Measurements from ENCODE around the gene OBSCN.
"Not testable (repeated sequence)": the region's sequence is repeated elsewhere in the genome, so short reads cannot be mapped to it uniquely, and the experiment has no call there.

OBSCN gene

DNA sequence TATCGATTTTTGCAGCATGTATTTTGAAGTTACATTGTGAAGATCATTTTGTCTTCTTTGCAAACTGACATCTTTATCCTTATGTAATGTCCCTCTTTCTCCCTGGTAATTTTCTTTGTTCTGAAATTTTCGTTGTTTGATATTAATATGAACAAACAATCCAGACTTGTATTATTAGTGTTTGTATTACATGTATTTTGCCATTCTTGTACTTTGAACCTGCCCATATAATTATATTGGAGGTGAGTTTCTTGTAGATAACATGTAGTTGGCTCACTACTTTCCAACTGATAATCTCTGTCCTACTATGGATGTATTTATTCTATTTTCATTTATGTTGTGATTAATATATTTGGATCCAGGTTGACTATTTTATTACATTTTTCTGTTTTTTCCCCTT lies 27.1 kb downstream of the OBSCN start:
- Histone ChIP-seq H3K27me3 (ENCODE audit: control insufficient read depth in 2 of 2, insufficient read depth in 2 of 2, low read length in 2 of 2) (no peaks in the 10 kb centered on the region), H3K27ac (ENCODE audit: low read depth in 2 of 2, low read length in 2 of 2) (no peak overlapping the region), H3K36me3 (ENCODE audit: control insufficient read depth in 2 of 2, insufficient read depth in 2 of 2, low read length in 2 of 2) (no peaks in the 10 kb centered on the region), H3K9me3 (ENCODE audit: control insufficient read depth in 2 of 2, low read length in 2 of 2) (no peaks in the 10 kb centered on the region), H3K9ac (ENCODE audit: low read depth in 1 of 2, low read length in 2 of 2) (no peak overlapping the region), H3K4me1 (ENCODE audit: control insufficient read depth in 2 of 2, insufficient read depth in 2 of 2, low read length in 2 of 2) (no peaks in the 10 kb centered on the region), H3K4me3 (ENCODE audit: low read length in 2 of 2) (no peak overlapping the region)

DNA sequence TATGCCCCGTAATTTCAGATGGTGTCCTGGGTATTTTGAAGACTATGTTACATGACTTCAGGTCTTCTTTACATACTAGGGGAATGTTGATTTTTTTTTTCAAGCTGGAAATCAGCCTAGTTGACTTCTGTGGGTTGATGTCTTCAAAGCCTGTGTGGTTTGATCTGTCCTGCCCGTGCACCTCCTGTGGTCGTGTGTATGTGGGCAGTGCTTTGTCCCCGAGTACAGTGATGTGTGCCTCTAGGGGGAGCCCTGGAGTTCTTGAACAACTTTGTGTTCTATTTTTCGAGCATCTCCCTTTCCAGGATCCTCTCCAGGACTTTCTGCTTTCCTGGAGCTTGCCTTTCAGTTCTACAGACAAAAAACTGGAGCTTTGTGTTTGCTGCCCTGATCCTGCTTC lies 28.9 kb downstream of the OBSCN start:
- no peaks in the 10 kb centered on the region for H3K36me3 ChIP-seq (ENCODE audit: control insufficient read depth in 2 of 2, insufficient read depth in 2 of 2, low read length in 2 of 2)
- H3K27me3 ChIP-seq (ENCODE audit: control insufficient read depth in 2 of 2, insufficient read depth in 2 of 2, low read length in 2 of 2): no peaks in the 10 kb centered on the region
- no peaks in the 10 kb centered on the region for H3K4me1 ChIP-seq (ENCODE audit: control insufficient read depth in 2 of 2, insufficient read depth in 2 of 2, low read length in 2 of 2)
- no peak overlapping the region for H3K9ac ChIP-seq (ENCODE audit: low read depth in 1 of 2, low read length in 2 of 2)
- H3K9me3 ChIP-seq (ENCODE audit: control insufficient read depth in 2 of 2, low read length in 2 of 2): peaks cover 0 to under 1% of the 10 kb centered on the region in 2 donors
- H3K27ac ChIP-seq (ENCODE audit: low read depth in 2 of 2, low read length in 2 of 2): no peak overlapping the region
- H3K4me3 ChIP-seq (ENCODE audit: low read length in 2 of 2): no peak overlapping the region

DNA sequence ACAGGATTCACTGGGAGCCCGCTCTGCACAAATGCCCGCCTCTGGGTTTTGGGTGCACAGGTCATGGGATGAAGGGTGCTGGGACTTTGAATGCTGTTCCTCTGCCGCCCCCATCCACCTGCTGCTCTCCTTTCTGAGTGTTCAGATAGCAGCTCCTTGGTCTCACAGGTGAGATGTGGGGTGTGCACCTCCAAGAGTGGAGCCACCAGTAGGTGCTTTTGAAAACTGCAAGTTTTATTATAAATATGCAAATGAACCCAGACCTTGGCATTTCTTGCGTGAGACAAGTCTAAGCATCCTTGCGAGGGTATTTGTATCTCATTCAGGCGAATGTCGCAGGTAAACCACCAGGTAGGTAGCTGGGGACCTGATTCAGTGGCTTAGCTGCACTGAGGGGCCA lies 30.2 kb downstream of the OBSCN start:
- no peaks in the 10 kb centered on the region for H3K27me3 ChIP-seq (ENCODE audit: control insufficient read depth in 2 of 2, insufficient read depth in 2 of 2, low read length in 2 of 2)
- no peaks in the 10 kb centered on the region for H3K36me3 ChIP-seq (ENCODE audit: control insufficient read depth in 2 of 2, insufficient read depth in 2 of 2, low read length in 2 of 2)
- no peaks in the 10 kb centered on the region for H3K4me1 ChIP-seq (ENCODE audit: control insufficient read depth in 2 of 2, insufficient read depth in 2 of 2, low read length in 2 of 2)
- H3K4me3 ChIP-seq (ENCODE audit: low read length in 2 of 2): no peak overlapping the region
- peaks cover 0 to 7% of the 10 kb centered on the region in 2 donors for H3K9me3 ChIP-seq (ENCODE audit: control insufficient read depth in 2 of 2, low read length in 2 of 2)
- H3K9ac ChIP-seq (ENCODE audit: low read depth in 1 of 2, low read length in 2 of 2): no peak overlapping the region
- H3K27ac ChIP-seq (ENCODE audit: low read depth in 2 of 2, low read length in 2 of 2): no peak overlapping the region

DNA sequence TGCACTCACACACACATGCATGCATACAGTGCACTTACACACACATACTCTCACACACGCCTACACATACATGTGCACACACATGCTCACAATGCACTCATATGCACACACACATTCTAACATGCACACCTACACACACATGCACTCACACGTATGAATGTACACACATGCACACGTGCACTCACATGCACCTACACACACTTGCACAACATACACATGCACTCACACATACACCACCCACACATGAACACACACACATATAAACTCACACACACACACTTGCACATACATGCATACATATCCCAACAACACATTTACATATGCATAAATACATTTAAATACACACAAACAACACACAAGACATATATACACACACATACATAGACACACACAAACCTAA lies 30.6 kb downstream of the OBSCN start:
- H3K4me3 ChIP-seq (ENCODE audit: low read length in 2 of 2): no peak overlapping the region
- H3K27me3 ChIP-seq (ENCODE audit: control insufficient read depth in 2 of 2, insufficient read depth in 2 of 2, low read length in 2 of 2): no peaks in the 10 kb centered on the region
- no peaks in the 10 kb centered on the region for H3K4me1 ChIP-seq (ENCODE audit: control insufficient read depth in 2 of 2, insufficient read depth in 2 of 2, low read length in 2 of 2)
- H3K27ac ChIP-seq (ENCODE audit: low read depth in 2 of 2, low read length in 2 of 2): no peak overlapping the region
- no peaks in the 10 kb centered on the region for H3K36me3 ChIP-seq (ENCODE audit: control insufficient read depth in 2 of 2, insufficient read depth in 2 of 2, low read length in 2 of 2)
- peaks cover 0 to 10% of the 10 kb centered on the region in 2 donors for H3K9me3 ChIP-seq (ENCODE audit: control insufficient read depth in 2 of 2, low read length in 2 of 2)
- no peak overlapping the region for H3K9ac ChIP-seq (ENCODE audit: low read depth in 1 of 2, low read length in 2 of 2)

DNA sequence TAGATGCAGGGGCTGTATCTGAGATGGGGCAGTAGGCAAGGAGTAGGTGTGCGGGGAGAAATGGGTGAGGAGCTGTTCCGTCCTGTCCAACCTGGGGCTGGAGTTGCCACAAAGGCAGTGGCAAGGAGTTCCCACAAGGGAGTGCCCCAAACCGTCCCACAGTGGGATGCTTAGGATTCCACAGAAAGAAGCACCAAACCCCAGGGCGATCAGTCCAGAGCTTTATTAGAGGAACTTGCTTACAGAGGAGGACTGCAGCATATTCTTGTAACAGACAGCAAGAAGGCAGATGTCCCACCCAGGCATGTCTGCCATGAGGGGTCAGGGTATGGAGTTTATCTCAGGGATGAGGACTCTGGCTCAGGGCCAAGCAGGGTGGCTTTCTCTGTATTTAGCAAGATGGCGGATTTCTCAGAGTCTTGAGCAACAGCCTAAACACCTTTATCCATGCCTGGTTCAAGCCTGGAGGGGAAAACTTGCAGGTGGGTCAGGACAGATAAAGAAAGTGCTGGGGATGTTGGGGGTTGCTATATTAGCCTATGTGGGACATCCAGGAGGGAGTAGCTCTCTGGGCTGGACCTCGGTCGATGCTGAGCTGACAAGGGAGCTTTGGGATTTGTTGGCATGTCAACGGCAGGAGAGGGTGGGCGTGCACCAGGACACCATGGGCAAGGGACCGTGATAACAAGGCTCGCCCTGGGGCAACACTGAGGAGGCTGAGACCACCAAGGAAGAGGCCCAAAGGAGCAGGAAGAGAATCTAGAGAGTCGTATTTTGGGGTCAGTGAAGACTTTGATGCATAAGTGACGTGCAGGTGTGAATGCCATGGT lies 32.8 kb downstream of the OBSCN start:
- no peaks in the 10 kb centered on the region for H3K27me3 ChIP-seq (ENCODE audit: control insufficient read depth in 2 of 2, insufficient read depth in 2 of 2, low read length in 2 of 2)
- no peaks in the 10 kb centered on the region for H3K4me1 ChIP-seq (ENCODE audit: control insufficient read depth in 2 of 2, insufficient read depth in 2 of 2, low read length in 2 of 2)
- no peak overlapping the region for H3K27ac ChIP-seq (ENCODE audit: low read depth in 2 of 2, low read length in 2 of 2)
- peaks cover 0 to 15% of the 10 kb centered on the region in 2 donors for H3K9me3 ChIP-seq (ENCODE audit: control insufficient read depth in 2 of 2, low read length in 2 of 2)
- no peak overlapping the region for H3K4me3 ChIP-seq (ENCODE audit: low read length in 2 of 2)
- no peaks in the 10 kb centered on the region for H3K36me3 ChIP-seq (ENCODE audit: control insufficient read depth in 2 of 2, insufficient read depth in 2 of 2, low read length in 2 of 2)
- H3K9ac ChIP-seq (ENCODE audit: low read depth in 1 of 2, low read length in 2 of 2): no peak overlapping the region

DNA sequence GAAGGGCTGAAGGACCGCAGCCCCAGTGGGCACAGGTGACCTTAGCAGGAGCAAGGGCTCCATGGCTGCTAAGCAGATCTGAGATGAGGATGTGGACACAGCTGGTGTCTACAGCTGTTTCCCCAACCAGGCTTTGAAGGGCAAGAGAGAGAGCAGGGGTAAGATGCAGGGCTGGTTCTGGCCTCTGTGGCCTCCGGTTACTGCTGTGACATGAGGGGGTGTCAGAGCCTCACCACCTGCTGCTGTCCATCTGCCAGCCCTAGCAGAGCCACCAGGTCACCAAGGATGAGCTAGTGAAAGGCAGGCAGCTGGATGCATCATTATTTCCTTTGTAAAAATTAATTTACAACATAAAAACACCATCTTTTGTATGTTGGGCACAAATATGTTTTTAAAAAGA lies 33.4 kb downstream of the OBSCN start:
- Histone ChIP-seq H3K27ac (ENCODE audit: low read depth in 2 of 2, low read length in 2 of 2) (no peak overlapping the region), H3K4me3 (ENCODE audit: low read length in 2 of 2) (no peak overlapping the region), H3K27me3 (ENCODE audit: control insufficient read depth in 2 of 2, insufficient read depth in 2 of 2, low read length in 2 of 2) (no peaks in the 10 kb centered on the region), H3K4me1 (ENCODE audit: control insufficient read depth in 2 of 2, insufficient read depth in 2 of 2, low read length in 2 of 2) (no peaks in the 10 kb centered on the region), H3K9me3 (ENCODE audit: control insufficient read depth in 2 of 2, low read length in 2 of 2) (peaks cover 0 to 15% of the 10 kb centered on the region in 2 donors), H3K36me3 (ENCODE audit: control insufficient read depth in 2 of 2, insufficient read depth in 2 of 2, low read length in 2 of 2) (no peaks in the 10 kb centered on the region), H3K9ac (ENCODE audit: low read depth in 1 of 2, low read length in 2 of 2) (no peak overlapping the region)

DNA sequence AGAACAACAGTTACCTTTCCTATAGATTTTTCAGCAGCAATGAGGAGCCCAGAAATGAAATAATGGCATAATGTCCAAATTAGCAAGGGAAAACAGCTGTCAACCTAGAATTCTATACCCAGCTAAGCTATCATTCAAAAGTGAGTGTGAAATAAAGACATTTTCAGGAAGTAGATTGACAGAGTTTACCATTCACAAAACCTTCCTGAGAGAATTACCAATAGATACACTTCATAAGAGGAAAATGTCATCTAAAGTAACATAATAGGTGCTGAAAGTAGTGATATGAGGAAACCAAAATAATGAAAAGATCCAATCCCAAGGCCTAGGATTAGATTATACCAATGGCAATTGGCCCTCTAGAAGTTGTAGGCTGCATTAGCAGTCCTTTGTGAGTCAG lies 34.6 kb downstream of the OBSCN start:
- Histone ChIP-seq H3K36me3 (ENCODE audit: control insufficient read depth in 2 of 2, insufficient read depth in 2 of 2, low read length in 2 of 2) (no peaks in the 10 kb centered on the region), H3K4me1 (ENCODE audit: control insufficient read depth in 2 of 2, insufficient read depth in 2 of 2, low read length in 2 of 2) (no peaks in the 10 kb centered on the region), H3K27me3 (ENCODE audit: control insufficient read depth in 2 of 2, insufficient read depth in 2 of 2, low read length in 2 of 2) (no peaks in the 10 kb centered on the region), H3K27ac (ENCODE audit: low read depth in 2 of 2, low read length in 2 of 2) (no peak overlapping the region), H3K9ac (ENCODE audit: low read depth in 1 of 2, low read length in 2 of 2) (no peak overlapping the region), H3K9me3 (ENCODE audit: control insufficient read depth in 2 of 2, low read length in 2 of 2) (peaks cover 0 to 15% of the 10 kb centered on the region in 2 donors), H3K4me3 (ENCODE audit: low read length in 2 of 2) (no peak overlapping the region)

DNA sequence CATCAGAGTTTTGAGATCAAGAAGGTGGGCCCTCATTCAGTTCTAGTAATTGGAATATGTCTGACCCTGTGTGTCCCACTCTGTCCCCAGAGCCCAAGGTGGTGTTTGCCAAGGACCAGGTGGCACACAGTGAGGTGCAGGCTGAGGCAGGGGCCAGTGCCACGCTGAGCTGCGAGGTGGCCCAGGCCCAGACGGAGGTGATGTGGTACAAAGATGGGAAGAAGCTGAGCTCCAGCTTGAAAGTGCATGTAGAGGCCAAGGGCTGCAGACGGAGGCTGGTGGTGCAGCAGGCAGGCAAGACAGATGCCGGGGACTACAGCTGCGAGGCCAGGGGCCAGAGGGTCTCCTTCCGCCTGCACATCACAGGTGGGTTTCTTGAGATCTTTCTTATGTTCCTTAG lies 35.2 kb downstream of the OBSCN start:
- no peak overlapping the region for H3K27ac ChIP-seq (ENCODE audit: low read depth in 2 of 2, low read length in 2 of 2)
- no peak overlapping the region for H3K9ac ChIP-seq (ENCODE audit: low read depth in 1 of 2, low read length in 2 of 2)
- no peak overlapping the region for H3K4me3 ChIP-seq (ENCODE audit: low read length in 2 of 2)
- H3K27me3 ChIP-seq (ENCODE audit: control insufficient read depth in 2 of 2, insufficient read depth in 2 of 2, low read length in 2 of 2): no peaks in the 10 kb centered on the region
- peaks cover 0 to 15% of the 10 kb centered on the region in 2 donors for H3K9me3 ChIP-seq (ENCODE audit: control insufficient read depth in 2 of 2, low read length in 2 of 2)
- no peaks in the 10 kb centered on the region for H3K36me3 ChIP-seq (ENCODE audit: control insufficient read depth in 2 of 2, insufficient read depth in 2 of 2, low read length in 2 of 2)
- H3K4me1 ChIP-seq (ENCODE audit: control insufficient read depth in 2 of 2, insufficient read depth in 2 of 2, low read length in 2 of 2): no peaks in the 10 kb centered on the region

DNA sequence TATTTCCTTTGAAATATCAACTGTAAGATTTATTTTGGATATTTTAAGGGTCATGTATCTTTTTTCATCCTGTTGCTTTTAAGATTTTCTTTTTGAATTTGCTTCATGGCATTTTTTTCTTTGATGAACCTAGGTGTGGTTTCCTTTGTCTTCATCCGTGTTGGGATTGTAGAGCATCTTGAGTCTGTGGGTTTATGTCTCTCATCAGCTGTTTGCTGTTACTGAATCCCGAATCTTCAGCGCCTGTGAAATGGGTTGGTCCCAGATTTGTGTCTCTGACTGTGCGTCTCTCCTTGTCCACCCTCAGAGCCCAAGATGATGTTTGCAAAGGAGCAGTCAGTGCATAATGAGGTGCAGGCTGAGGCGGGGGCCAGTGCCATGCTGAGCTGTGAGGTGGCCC lies 36.1 kb downstream of the OBSCN start:
- peaks cover 0 to 15% of the 10 kb centered on the region in 2 donors for H3K9me3 ChIP-seq (ENCODE audit: control insufficient read depth in 2 of 2, low read length in 2 of 2)
- not testable (repeated sequence) for H3K36me3 ChIP-seq (ENCODE audit: control insufficient read depth in 2 of 2, insufficient read depth in 2 of 2, low read length in 2 of 2)

DNA sequence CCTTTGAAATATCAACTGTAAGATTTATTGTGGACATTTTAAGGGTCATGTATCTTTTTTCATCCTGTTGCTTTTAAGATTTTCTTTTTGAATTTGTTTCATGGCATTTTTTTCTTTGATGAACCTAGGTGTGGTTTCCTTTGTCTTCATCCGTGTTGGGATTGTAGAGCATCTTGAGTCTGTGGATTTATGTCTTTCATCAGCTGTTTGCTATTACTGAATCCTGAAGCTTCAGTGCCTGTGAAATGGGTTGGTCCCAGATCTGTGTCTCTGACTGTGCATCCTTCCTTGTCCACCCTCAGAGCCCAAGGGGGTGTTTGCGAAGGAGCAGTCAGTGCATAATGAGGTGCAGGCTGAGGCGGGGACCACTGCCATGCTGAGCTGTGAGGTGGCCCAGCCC lies 37.3 kb downstream of the OBSCN start:
- Histone ChIP-seq H3K27me3 (ENCODE audit: control insufficient read depth in 2 of 2, insufficient read depth in 2 of 2, low read length in 2 of 2) (no peaks in the 10 kb centered on the region), H3K9me3 (ENCODE audit: control insufficient read depth in 2 of 2, low read length in 2 of 2) (peaks cover 0 to 15% of the 10 kb centered on the region in 2 donors), H3K36me3 (ENCODE audit: control insufficient read depth in 2 of 2, insufficient read depth in 2 of 2, low read length in 2 of 2) (no peaks in the 10 kb centered on the region), H3K9ac (ENCODE audit: low read depth in 1 of 2, low read length in 2 of 2) (no peak overlapping the region), H3K27ac (ENCODE audit: low read depth in 2 of 2, low read length in 2 of 2) (no peak overlapping the region), H3K4me1 (ENCODE audit: control insufficient read depth in 2 of 2, insufficient read depth in 2 of 2, low read length in 2 of 2) (no peaks in the 10 kb centered on the region), H3K4me3 (ENCODE audit: low read length in 2 of 2) (no peak overlapping the region)

More for the DNA sequence above, 36.1 kb downstream of the OBSCN start:
- not testable (repeated sequence) for H3K27ac ChIP-seq (ENCODE audit: low read depth in 2 of 2, low read length in 2 of 2); H3K4me1 ChIP-seq (ENCODE audit: control insufficient read depth in 2 of 2, insufficient read depth in 2 of 2, low read length in 2 of 2); H3K27me3 ChIP-seq (ENCODE audit: control insufficient read depth in 2 of 2, insufficient read depth in 2 of 2, low read length in 2 of 2); H3K9ac ChIP-seq (ENCODE audit: low read depth in 1 of 2, low read length in 2 of 2); H3K4me3 ChIP-seq (ENCODE audit: low read length in 2 of 2)

All from mucosa of rectum (tissue), 2 donors.